ENCODE measurements around the gene RPL13A.

The RPL13A gene

DNA sequence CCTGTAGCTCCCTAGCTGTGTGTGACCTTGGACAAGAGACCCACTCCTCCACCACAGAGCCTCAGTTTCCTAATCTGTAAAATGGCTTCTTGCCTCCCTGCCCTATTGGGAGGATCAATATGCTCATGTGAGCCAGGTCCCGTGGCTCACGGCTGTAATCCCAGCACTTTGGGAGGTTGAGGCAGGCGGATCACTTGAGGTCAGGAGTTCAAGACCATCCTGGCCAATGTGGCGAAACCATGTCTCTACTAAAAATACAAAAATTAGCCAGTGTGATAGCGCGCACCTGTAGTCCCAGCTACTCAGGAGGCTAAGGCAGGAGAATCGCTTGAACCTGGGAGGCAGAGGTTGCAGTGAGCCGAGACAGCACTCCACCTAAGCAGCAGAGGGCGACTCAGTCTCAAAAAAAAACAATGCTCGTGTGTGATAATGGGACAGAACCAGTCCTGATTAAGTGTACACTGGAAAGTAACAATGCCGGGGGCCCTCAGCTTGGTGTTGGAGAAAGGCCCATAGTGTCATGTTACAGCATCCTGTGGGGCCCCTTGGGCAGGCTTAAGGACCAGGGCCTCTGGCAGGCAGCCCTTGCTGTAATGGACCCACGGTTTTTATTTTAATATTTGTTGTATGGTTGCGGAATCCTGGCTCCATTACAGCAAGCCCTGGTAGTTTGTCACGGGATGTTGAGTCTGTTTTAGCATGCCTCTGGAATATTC, 15.6 kb downstream of the RPL13A start:
- DNase-seq (ENCODE audit: low read depth in 1 of 2, low spot score in 1 of 2): no peak

GRCh38 chr19:49503582-49503962, 16.2 kb downstream of the RPL13A start:
- DNase-seq (ENCODE audit: low read depth in 1 of 2, low spot score in 1 of 2): no peak

DNA sequence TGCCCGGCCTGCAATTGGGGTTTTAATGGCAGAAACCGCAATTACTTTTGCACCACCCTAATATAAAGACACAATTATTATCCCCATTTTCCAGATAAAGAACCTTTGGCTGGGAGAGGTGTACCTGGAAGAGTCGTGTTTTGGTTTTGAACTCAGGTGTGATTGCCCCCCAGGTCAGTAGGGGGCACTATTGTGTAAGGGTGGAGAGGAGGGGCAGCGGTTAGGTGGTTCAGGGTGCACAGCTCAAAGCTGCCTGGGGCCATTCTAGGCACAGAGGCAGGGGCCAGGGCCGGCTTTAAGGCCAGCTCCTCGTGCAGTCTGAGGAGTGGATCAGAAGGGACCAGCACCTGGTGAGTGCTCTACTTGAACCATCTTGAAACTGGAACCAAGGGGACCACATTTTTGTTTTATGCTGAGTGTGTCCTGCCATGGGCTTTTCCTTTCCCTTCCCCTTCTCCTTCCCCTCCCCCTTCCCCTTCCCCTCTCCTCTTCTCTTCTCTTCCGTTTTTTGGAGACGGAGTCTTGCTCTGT, 19.2 kb downstream of the RPL13A start:
- DNase-seq (ENCODE audit: low read depth in 1 of 2, low spot score in 1 of 2): peak; percentile 62 to 65

DNA sequence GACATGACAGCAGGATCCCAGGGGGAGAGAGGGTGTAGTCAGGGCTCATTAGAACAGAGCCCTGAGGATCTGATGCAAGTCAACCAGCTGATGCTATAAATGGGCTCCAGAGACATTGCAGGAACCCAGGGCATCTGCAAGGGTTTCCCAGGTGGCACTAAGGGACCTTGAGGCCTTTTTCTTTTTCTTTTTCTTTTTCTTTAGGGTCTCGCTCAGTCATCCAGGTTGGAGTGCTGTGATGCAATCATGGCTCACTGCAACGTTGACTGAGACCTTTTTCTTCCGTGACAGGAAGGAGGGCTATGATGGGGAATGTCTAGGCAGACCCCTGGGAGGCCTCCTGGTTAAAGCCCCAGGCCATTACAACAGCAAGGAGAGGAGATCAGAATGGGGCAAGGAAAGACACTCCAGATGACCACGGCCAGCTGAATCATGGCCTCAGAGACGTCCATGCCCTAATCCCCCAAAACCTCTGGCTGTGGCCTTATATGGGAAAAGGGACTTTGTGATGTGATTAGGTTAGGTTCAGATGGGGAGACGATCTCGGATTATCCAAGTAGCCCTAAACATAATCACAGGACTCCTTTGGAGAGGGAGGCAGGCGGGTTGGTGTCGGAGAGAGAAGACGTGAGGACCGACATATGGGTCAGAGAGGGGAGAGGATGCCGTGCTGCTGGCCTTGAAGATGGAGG, 20.5 kb downstream of the RPL13A start:
- DNase-seq (ENCODE audit: low read depth in 1 of 2, low spot score in 1 of 2): no peak

- DNase-seq (ENCODE audit: low read depth in 1 of 2, low spot score in 1 of 2): no peak
Observed at GRCh38 chr19:49512970-49513745, 25.8 kb downstream of the RPL13A start.

DNA sequence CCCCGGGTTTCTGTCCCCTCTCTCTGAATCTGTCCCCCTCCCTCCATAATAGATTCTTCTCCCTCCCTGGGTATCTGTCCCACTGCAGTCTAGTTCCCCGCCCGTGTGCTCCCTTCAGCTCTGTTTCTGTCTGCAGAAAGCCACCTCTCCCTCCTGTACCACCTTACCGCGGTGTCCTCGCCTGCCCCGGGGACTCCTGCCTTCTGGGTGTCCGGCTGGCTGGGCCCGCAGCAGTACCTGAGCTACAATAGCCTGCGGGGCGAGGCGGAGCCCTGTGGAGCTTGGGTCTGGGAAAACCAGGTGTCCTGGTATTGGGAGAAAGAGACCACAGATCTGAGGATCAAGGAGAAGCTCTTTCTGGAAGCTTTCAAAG, 26.3 kb downstream of the RPL13A start:
- no peak for DNase-seq (ENCODE audit: low read depth in 1 of 2, low spot score in 1 of 2)

DNA sequence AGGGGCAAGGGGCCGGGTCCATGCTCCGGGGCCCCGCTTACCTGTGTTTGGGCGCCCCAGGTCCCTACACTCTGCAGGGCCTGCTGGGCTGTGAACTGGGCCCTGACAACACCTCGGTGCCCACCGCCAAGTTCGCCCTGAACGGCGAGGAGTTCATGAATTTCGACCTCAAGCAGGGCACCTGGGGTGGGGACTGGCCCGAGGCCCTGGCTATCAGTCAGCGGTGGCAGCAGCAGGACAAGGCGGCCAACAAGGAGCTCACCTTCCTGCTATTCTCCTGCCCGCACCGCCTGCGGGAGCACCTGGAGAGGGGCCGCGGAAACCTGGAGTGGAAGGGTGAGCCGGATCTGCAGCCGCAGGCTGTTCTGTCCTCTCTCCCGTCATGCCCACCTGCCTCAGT, 26.7 kb downstream of the RPL13A start:
- no peak for DNase-seq (ENCODE audit: low read depth in 1 of 2, low spot score in 1 of 2)

- no peak for DNase-seq (ENCODE audit: low read depth in 1 of 2, low spot score in 1 of 2)
Observed at GRCh38 chr19:49515767-49516166, 28.4 kb downstream of the RPL13A start.

DNA sequence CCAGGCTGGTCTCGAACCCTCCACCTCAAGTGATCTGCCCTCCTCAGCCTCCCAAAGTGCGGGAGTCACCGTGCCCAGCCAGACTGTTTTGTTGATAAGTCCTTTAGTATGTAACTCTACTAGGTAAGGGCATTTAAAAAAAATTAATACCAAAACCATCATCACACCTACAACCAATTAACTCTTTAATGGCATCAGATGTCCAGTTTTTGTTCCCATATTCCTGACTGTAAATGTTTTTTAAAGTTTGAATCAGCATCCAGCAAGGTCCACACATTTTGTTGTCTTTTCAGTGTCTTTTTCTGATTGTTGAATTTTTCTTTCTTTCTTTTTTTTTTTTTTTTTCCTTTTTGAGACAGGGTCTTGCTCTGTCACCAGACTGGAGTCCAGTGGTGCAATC, 30.6 kb downstream of the RPL13A start:
- DNase-seq (ENCODE audit: low read depth in 1 of 2, low spot score in 1 of 2): no peak

DNA sequence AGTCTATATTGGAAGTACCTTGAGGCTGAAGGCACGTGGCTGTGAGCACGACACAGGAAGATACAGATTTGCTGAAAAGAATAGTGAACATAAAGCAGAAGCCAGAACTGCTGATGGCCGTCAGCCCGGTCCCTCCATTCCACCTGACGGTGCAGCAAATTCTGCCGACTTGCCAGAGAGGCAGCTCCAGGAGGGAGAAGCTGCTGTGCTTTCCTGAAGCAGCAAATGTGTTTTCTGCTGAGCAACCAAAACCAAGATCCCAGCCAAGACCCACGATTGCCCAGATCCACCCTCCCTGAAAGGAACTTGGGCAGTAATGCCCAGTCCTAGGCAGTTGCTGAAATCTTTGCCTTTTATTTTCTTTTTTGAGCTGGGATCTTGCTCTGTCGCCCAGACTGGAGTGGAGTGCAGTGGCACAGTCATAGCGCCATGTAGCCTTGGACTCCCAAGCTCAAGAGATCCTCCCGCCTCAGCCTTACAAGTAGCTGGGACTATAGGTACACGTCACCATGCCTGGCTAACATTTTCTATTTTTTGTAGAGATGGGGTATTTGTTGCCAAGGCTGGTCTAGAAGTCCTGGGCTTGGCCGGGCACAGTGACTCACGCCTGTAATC, 33.4 kb downstream of the RPL13A start:
- no peak for DNase-seq (ENCODE audit: low read depth in 1 of 2, low spot score in 1 of 2)

GRCh38 chr19:49524812-49525455, 37.5 kb downstream of the RPL13A start:
- DNase-seq (ENCODE audit: low read depth in 1 of 2, low spot score in 1 of 2): no peak

- no peak for DNase-seq (ENCODE audit: low read depth in 1 of 2, low spot score in 1 of 2)
Observed at GRCh38 chr19:49528211-49528771, 40.9 kb downstream of the RPL13A start.

GRCh38 chr19:49530708-49531107, 43.3 kb downstream of the RPL13A start:
- DNase-seq (ENCODE audit: low read depth in 1 of 2, low spot score in 1 of 2): no peak

DNA sequence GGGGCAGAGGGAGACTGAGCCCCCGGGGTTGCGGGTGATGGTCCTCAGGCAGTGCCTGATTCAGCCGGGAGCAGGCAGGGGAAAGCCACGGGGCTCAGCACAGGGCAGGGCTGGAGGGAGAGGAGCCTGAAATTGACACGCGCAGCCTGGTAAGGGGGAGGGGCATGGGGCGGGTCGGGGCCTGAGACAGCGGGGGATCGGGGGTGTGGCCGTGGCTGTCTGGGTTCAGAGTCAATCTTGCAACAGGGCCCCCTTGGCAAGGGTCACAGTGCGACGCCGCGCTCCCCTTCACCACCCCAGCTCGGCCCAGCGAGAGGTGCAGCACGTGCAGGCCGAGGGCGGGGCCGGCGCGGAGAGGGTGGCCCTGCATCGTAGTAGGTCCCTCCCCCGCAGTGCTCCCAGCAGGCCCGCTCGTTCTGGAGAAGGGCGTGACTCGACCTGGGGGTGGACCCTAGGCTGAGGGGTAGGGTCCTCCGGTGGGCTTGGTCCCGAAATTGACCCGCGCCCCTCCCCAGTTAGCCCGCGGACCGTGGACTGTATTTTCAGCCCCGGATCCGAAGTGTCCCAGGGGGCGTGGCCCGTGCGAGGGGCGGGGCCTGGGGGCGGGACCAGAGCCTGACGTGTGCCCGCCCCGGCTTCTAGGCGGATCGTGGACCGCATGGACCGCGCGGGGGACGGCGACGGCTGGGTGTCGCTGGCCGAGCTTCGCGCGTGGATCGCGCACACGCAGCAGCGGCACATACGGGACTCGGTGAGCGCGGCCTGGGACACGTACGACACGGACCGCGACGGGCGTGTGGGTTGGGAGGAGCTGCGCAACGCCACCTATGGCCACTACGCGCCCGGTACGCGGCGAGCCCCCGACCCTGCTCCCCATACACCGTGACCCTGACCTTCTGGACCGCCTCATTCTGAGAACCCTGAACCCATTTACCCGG, 46.4 kb downstream of the RPL13A start:
- peak; percentile 65 to 73 for DNase-seq (ENCODE audit: low read depth in 1 of 2, low spot score in 1 of 2)

GRCh38 chr19:49534632-49535385, 47.4 kb downstream of the RPL13A start:
- DNase-seq (ENCODE audit: low read depth in 1 of 2, low spot score in 1 of 2): no peak

- DNase-seq (ENCODE audit: low read depth in 1 of 2, low spot score in 1 of 2): no peak
Observed at GRCh38 chr19:49536921-49537462, 49.6 kb downstream of the RPL13A start.

GRCh38 chr19:49538643-49539042, 51.2 kb downstream of the RPL13A start:
- DNase-seq (ENCODE audit: low read depth in 1 of 2, low spot score in 1 of 2): no peak

- DNase-seq (ENCODE audit: low read depth in 1 of 2, low spot score in 1 of 2): no peak
Observed at GRCh38 chr19:49539192-49539952, 52.0 kb downstream of the RPL13A start.
